Measurements from ENCODE around the gene CST4. TPM values are rescaled to one million over a fixed set of nuclear protein-coding genes. Genes with fewer than 3 reads are reported as not detected.
"Not testable (repeated sequence)": the region's sequence is repeated elsewhere in the genome, so short reads cannot be mapped to it uniquely, and the experiment has no call there.

CST4 gene, protein sequence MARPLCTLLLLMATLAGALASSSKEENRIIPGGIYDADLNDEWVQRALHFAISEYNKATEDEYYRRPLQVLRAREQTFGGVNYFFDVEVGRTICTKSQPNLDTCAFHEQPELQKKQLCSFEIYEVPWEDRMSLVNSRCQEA
- not detected for total RNA-seq

DNA sequence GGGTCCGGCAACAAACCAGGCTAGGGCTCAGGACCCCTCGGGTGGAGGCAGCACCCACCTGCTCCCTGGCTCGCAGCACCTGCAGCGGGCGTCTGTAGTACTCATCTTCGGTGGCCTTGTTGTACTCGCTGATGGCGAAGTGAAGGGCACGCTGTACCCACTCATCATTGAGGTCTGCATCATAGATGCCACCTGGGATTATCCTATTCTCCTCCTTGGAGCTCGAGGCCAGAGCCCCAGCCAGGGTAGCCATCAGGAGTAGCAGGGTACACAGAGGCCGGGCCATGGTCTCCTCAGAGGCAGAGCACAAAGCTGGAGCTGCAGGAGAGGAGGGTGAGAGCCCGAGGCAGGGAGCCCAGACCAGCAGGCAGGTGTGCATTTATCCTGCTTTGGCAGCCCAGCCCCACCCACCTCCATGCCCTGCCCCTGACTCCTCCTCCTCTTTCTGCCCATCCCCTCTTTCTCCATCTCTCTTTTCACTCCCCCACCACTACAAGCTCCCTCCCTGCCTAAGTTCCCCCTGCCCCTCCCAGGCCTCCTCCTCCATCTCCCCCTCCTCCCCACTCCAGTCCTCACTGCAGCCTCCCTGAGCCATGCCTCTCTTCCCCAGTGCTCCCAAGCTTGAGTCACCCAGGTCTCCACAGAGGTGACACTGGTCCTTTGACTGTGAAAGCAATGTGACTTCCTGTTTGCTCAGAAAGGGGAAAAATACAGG lies at the start of gene CST4:
TSS of gene CST4 (minus strand) at position 355 of the 715 bp plus-strand sequence. CDS start at position 286, 69 bp downstream.
- H3K27me3 ChIP-seq; H3K36me3 ChIP-seq; H3K27ac ChIP-seq; H3K9ac ChIP-seq (ENCODE audit: low read depth in 2 of 2, low read length in 2 of 2); intact Hi-C loops (cut with DNase I); H3K4me3 ChIP-seq; DNase-seq; H3K4me1 ChIP-seq; H3K9me3 ChIP-seq: not testable (repeated sequence)

DNA sequence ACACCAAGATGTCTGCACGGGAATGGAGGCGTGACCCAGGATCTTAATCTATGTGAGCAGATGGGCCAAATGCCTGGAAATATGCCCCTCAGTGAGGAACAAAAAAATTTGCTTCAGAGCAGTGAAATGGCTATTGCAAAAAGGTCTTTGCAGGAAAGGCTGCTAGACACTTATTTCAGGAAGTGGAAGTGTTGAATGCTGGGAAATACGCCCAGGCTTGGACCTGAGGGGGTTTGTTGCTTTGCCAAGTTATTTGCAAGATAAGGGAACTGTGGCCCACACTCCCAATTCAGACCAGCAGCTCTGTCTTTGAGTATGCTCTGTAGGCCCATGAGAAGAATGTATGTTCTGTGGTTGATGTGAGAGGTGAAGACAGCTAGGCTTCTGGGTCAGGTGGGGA lies 46.6 kb upstream of the CST4 start:
- H3K9me3 ChIP-seq; H3K4me1 ChIP-seq; H3K27me3 ChIP-seq; H3K4me3 ChIP-seq; H3K9ac ChIP-seq (ENCODE audit: low read depth in 2 of 2, low read length in 2 of 2); H3K36me3 ChIP-seq; H3K27ac ChIP-seq; intact Hi-C loops (cut with DNase I); DNase-seq: not testable (repeated sequence)

DNA sequence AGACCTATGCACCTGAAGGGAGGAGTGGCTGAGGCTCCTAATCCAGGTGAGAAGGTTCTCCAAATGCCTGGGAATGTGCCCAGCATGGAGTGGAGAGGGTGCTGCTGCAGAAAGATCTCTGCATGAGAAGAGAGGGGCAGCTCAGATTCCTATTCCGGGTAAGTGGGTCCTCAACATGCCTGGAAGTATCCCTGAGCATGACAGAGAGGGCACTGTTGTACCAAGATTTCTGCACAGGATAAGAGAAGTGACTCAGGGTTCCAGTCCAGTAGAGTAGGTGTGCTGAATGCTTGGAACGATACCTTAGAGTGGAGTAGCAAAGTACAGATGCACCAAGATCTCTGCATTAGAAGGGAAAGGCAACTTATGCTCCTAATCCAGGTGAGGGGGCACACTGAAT lies 46.1 kb upstream of the CST4 start:
- H3K9me3 ChIP-seq; H3K36me3 ChIP-seq; H3K4me1 ChIP-seq; H3K27ac ChIP-seq; DNase-seq; H3K27me3 ChIP-seq; H3K4me3 ChIP-seq; H3K9ac ChIP-seq (ENCODE audit: low read depth in 2 of 2, low read length in 2 of 2); intact Hi-C loops (cut with DNase I): not testable (repeated sequence)

DNA sequence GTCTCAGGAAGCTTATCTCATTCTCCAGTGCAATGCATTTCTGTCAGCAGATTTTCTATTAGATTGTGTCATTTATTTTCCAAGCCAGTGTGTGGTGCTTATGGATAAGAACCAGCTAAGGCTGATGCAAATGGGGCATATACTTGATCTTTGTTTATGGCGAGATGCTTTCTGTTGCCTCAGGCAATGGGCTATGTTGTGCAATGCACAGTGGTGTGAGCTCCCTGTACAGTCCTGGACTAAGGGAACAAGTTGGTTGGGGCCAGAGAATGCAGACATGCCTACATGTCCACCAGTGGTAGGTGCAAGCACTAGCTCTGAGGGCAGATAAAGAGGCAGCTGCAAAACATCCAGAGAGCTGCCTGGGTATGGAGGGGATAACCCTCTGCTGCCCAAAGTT lies 45.6 kb upstream of the CST4 start:
- H3K27me3 ChIP-seq; H3K36me3 ChIP-seq; H3K4me3 ChIP-seq; H3K9ac ChIP-seq (ENCODE audit: low read depth in 2 of 2, low read length in 2 of 2); H3K9me3 ChIP-seq; H3K27ac ChIP-seq; intact Hi-C loops (cut with DNase I); H3K4me1 ChIP-seq; DNase-seq: not testable (repeated sequence)

DNA sequence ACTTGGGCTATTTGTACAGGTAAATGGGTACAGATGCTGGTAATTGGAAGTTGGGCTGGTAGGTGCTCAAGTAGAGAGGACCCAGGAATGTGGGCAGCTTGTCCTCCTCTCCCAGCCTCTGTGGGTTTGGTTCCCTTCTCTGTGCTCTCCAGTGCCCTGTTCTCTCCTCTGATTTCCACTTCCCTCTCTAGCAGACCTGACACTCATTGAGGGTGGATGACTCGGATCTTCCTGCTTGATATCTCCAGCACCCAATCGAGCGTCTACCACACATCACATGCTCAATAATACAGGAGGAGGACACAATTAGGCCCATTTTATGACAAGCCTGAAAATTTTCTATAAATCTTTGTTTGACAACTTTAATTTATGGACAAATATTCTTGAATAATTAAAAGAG lies 38.2 kb upstream of the CST4 start:
- TF ChIP-seq, protein P1, sequence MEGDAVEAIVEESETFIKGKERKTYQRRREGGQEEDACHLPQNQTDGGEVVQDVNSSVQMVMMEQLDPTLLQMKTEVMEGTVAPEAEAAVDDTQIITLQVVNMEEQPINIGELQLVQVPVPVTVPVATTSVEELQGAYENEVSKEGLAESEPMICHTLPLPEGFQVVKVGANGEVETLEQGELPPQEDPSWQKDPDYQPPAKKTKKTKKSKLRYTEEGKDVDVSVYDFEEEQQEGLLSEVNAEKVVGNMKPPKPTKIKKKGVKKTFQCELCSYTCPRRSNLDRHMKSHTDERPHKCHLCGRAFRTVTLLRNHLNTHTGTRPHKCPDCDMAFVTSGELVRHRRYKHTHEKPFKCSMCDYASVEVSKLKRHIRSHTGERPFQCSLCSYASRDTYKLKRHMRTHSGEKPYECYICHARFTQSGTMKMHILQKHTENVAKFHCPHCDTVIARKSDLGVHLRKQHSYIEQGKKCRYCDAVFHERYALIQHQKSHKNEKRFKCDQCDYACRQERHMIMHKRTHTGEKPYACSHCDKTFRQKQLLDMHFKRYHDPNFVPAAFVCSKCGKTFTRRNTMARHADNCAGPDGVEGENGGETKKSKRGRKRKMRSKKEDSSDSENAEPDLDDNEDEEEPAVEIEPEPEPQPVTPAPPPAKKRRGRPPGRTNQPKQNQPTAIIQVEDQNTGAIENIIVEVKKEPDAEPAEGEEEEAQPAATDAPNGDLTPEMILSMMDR (IDR thresholded peaks at IDR 0.05) = no peak
- no peak overlapping the region for H3K9ac ChIP-seq (ENCODE audit: low read depth in 2 of 2, low read length in 2 of 2)
- H3K4me3 ChIP-seq = no peak overlapping the region
- intact Hi-C loops (cut with DNase I) = no loop called here
- H3K36me3 ChIP-seq = no peaks in the 10 kb centered on the region
- no peak for DNase-seq
- H3K4me1 ChIP-seq = no peaks in the 10 kb centered on the region
- no peaks in the 10 kb centered on the region for H3K27me3 ChIP-seq
- no peaks in the 10 kb centered on the region for H3K9me3 ChIP-seq
- H3K27ac ChIP-seq = no peak overlapping the region

DNA sequence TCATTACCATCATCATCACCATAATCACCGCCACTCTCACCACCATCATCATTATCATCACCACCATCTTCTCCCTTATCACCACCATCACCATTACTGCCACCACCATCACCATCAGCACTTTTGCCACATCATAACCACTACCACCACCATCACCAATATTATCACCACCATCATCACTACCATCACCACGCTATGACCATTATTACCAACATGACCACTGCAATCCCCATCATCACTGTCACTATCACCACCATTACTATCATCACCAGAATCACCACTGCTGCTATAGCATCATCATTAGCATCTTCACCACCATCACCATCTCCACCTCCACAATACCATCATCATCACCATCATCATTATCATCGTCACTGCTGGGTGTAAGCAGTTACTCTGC lies 36.3 kb upstream of the CST4 start:
- Histone ChIP-seq H3K4me1 (no peaks in the 10 kb centered on the region), H3K9ac (ENCODE audit: low read depth in 2 of 2, low read length in 2 of 2) (no peak overlapping the region), H3K27me3 (no peaks in the 10 kb centered on the region), H3K9me3 (no peaks in the 10 kb centered on the region), H3K4me3 (no peak overlapping the region), H3K36me3 (no peaks in the 10 kb centered on the region), H3K27ac (no peak overlapping the region)
- TF ChIP-seq, protein P1 (IDR thresholded peaks at IDR 0.05) = no peak
- DNase-seq = no peak
- intact Hi-C loops (cut with DNase I) = no loop called here

DNA sequence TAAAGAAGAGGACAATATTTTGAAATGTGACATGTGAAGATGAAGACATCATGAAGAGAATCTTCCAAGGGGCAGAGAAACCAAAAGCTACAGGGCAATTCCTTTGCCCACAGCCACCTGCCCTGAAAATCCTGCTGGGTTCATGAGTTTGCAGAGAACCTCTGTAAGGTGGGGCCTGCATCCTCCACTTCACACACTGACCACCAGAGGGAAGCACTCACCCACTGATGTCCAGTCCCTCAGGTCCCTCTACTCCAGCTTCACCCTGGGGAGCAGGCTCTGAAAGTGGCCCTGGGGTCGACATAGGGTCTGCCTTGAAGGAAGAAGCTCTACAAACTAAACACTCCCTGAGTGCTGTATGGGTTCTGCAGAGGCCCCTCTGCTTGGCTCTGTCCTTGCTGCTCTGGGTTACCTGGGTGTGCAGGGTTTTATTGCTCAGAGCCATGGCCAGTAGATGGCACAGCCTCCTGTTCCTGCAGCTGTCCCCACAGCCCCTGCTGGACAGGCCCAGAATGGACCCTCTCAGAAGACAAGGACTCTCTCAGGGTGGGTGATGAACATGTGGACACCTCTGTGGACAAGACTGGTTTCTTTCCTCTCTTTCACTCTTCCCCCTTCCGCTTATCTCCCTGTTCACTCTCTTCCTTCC lies 34.9 kb upstream of the CST4 start:
- H3K27ac ChIP-seq; H3K27me3 ChIP-seq; H3K36me3 ChIP-seq; H3K4me1 ChIP-seq; H3K9ac ChIP-seq (ENCODE audit: low read depth in 2 of 2, low read length in 2 of 2); H3K4me3 ChIP-seq; H3K9me3 ChIP-seq; intact Hi-C loops (cut with DNase I): not testable (repeated sequence)
- DNase-seq = peak; percentile 24
- TF ChIP-seq, protein P1 (IDR thresholded peaks at IDR 0.05) = peak; percentile 34

DNA sequence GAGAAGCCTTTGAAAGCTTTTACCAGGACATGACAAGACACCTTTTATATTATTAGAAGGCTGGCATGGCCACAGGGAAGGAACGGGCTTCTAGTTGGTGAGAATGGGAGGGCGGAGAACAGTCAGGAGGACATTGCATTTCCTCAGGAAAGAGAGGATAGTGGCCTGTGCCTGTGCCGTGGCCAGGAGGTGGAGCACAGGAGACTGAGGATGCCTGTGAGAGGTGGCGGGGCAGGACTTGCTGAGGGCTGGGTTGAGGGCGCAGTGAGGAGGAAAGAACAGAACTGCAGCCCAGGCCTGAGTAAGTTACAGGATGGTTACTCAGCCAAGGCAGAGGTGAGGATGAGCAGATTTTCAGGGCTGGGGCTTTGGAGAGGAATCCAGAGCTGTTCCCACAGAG lies 34.0 kb upstream of the CST4 start:
- H3K4me1 ChIP-seq; intact Hi-C loops (cut with DNase I); H3K9ac ChIP-seq (ENCODE audit: low read depth in 2 of 2, low read length in 2 of 2): not testable (repeated sequence)

More for the DNA sequence above, 34.0 kb upstream of the CST4 start:
- not testable (repeated sequence) for H3K27me3 ChIP-seq, H3K9me3 ChIP-seq, H3K27ac ChIP-seq, DNase-seq, H3K4me3 ChIP-seq, H3K36me3 ChIP-seq

Measured in colonic mucosa (tissue), 4 donors.